ENCODE results near the gene MLLT3.

DNA sequence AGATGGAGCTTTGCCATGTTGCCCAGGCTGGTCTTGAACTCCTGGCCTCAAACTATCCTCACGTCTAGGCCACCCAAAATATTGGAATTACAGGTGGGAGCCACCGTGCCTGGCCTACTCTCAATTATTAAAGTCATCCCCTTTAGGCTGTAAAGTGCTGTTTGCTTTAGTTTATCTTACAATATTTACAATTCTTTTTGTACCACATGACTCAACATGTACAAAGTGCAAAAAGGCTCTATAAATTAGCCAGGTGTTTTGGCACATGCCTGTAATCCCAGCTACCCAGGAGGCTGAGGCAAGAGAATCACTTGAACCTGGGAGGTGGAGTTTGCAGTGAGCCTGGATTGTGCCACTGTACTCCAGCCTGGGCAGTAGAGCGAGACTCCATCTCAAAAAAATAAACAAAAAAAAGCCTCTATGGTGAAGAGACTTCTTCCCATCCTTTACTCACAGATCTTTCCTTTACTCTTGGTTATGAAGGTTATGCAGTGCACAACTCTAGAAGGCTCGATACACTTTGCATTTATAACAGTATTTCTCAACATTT lies 28.5 kb upstream of the MLLT3 start:
- TF ChIP-seq CTCF (IDR thresholded peaks at IDR 0.05) (no peak), POLR2AphosphoS5 (IDR thresholded peaks at IDR 0.05) (no peak)
